ENCODE measurements around the gene RSPH1. TPM values are rescaled to one million over a fixed set of nuclear protein-coding genes. Genes with fewer than 3 reads are reported as not detected.

Gene RSPH1
- total RNA-seq, 1 donor from 2014 or later = not detected

DNA sequence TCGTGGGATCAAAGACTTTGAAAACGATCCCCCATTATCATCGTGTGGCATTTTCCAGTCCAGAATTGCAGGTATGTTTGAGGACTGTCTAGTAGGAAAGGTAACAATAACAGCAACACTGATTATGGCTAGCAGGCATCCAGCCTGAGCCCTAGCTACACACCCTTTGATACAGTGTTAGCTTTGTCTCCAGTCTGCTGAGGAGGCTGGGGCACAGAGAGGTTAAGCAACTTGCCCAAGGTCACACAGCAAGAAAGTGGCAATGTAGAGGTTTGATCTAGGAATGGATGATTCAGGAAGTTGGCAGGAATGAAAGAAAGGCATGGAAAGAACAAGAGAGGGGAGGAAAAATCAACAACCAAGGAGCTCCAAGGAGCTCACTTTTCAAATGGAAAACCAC is 61.1 kb downstream of the RSPH1 start:
- Histone ChIP-seq H3K4me3 (no peak overlapping the region), H3K27me3 (no peaks in the 10 kb centered on the region), H3K4me1 (no peaks in the 10 kb centered on the region), H3K36me3 (no peaks in the 10 kb centered on the region), H3K9me3 (peaks cover 0 to 10% of the 10 kb centered on the region in 2 donors), H3K27ac (no peak overlapping the region)
- TF ChIP-seq, protein P1, sequence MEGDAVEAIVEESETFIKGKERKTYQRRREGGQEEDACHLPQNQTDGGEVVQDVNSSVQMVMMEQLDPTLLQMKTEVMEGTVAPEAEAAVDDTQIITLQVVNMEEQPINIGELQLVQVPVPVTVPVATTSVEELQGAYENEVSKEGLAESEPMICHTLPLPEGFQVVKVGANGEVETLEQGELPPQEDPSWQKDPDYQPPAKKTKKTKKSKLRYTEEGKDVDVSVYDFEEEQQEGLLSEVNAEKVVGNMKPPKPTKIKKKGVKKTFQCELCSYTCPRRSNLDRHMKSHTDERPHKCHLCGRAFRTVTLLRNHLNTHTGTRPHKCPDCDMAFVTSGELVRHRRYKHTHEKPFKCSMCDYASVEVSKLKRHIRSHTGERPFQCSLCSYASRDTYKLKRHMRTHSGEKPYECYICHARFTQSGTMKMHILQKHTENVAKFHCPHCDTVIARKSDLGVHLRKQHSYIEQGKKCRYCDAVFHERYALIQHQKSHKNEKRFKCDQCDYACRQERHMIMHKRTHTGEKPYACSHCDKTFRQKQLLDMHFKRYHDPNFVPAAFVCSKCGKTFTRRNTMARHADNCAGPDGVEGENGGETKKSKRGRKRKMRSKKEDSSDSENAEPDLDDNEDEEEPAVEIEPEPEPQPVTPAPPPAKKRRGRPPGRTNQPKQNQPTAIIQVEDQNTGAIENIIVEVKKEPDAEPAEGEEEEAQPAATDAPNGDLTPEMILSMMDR (IDR thresholded peaks at IDR 0.05) = no peak
- DNase-seq (ENCODE audit: low spot score in 2 of 2) = no peak
- intact Hi-C loops (cut with DNase I) = no loop called here

DNA sequence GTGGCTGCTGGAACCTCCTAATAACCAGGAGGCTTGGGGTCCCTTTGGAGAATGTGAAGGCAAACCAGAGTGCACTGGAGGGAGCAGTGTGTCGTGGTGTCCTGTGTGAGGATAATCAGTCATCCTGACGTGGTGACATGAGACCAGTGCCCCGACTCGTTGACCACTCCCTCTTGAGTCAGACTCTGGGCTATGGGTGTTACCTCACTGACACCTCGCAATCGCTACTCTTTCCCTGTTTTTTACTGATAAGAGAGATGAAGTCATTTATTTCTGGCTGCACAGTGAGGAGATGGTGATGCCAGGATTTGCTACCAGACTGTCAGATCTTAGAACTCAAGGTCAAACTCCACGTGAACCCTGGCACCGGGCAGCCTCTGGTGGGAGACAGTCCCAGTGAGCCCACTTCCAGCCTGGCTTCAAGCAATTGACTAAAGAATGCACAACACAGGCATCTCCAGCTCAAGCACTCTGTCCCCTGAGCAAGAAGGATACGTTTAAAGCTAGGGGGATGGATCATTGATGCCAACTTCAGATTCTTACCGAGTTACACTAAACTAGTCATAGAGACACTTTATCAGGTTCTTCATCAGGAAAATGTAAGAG is 62.0 kb downstream of the RSPH1 start:
- Histone ChIP-seq H3K9me3 (peaks cover 0 to 10% of the 10 kb centered on the region in 2 donors), H3K27ac (no peak overlapping the region), H3K4me1 (no peaks in the 10 kb centered on the region), H3K36me3 (no peaks in the 10 kb centered on the region), H3K4me3 (no peak overlapping the region), H3K27me3 (no peaks in the 10 kb centered on the region)
- intact Hi-C loops (cut with DNase I) = no loop called here
- TF ChIP-seq, protein P1 (IDR thresholded peaks at IDR 0.05) = no peak
- DNase-seq (ENCODE audit: low spot score in 2 of 2) = no peak

DNA sequence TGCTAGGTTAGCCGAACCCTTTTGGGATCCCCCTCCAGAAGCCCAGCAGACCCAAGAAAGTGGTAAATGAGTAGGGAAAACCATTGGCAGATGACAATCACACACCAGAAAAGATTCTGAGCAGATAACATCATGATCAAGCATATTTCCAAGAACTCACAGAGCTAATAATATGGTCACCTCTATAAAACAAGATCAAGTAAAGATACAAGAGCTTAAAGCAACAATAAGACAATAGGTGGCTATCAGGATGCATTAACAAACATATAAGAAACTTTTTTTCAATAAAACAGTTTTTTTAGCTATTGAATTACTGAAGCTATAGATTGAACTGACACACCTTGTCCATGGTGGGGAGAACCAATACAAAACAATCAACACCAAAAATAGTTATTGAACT is 63.3 kb downstream of the RSPH1 start:
- Histone ChIP-seq H3K27me3 (no peaks in the 10 kb centered on the region), H3K27ac (no peak overlapping the region), H3K9me3 (peaks cover 0 to 10% of the 10 kb centered on the region in 2 donors), H3K36me3 (no peaks in the 10 kb centered on the region), H3K4me1 (no peaks in the 10 kb centered on the region), H3K4me3 (no peak overlapping the region)
- TF ChIP-seq, protein P1 (IDR thresholded peaks at IDR 0.05) = no peak
- intact Hi-C loops (cut with DNase I) = no loop called here
- DNase-seq (ENCODE audit: low spot score in 2 of 2) = no peak

DNA sequence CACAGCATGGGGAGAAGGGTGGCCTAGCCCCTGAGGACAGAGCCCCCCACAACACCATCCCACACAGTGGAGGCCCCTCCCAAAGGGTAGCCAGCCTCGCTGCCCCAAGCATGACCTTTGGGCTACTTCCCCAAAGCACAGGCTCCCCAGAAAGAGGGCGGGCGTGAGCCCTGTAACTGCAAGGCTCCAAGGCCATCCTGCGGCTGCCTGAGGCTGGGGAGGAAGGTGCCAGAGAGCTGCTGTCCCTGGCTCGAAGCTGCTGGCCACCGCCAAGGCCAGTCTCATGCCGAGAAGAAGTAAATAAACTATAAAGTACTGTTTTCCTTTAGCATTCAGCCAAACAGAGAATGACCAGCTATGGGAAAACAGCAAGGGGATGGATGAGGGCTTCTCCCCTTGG is 64.8 kb downstream of the RSPH1 start:
- TF ChIP-seq, protein P1 (IDR thresholded peaks at IDR 0.05) = no peak
- H3K27ac ChIP-seq = no peak overlapping the region
- peaks cover 0 to 10% of the 10 kb centered on the region in 2 donors for H3K9me3 ChIP-seq
- DNase-seq (ENCODE audit: low spot score in 2 of 2) = no peak
- intact Hi-C loops (cut with DNase I) = no loop called here
- no peaks in the 10 kb centered on the region for H3K27me3 ChIP-seq
- no peaks in the 10 kb centered on the region for H3K4me1 ChIP-seq
- H3K4me3 ChIP-seq = no peak overlapping the region
- H3K36me3 ChIP-seq = no peaks in the 10 kb centered on the region

DNA sequence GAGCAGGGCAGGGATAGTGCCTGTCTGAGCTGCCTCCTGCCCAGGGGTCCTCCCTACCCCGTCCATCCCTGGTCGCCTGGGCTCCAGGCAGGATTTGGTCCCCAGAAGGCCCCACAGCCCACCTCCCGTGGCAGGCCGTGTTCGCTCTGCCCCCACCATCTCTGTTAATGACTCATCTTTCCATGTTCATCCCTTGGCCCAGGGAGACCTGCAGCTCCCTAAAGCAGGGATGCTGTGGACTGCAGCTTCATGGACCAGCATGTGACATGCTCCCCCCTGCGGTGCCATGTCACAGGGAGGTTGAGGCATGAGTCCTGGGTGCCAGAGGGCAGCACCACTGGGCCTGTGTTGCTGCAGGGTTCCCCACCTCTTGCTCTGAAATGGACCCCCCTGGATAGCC is 65.5 kb downstream of the RSPH1 start:
- no peak overlapping the region for H3K4me3 ChIP-seq
- intact Hi-C loops (cut with DNase I) = no loop called here
- peaks cover 0 to 10% of the 10 kb centered on the region in 2 donors for H3K9me3 ChIP-seq
- H3K4me1 ChIP-seq = no peaks in the 10 kb centered on the region
- no peak overlapping the region for H3K27ac ChIP-seq
- DNase-seq (ENCODE audit: low spot score in 2 of 2) = no peak
- H3K36me3 ChIP-seq = no peaks in the 10 kb centered on the region
- TF ChIP-seq, protein P1 (IDR thresholded peaks at IDR 0.05) = no peak
- H3K27me3 ChIP-seq = no peaks in the 10 kb centered on the region

DNA sequence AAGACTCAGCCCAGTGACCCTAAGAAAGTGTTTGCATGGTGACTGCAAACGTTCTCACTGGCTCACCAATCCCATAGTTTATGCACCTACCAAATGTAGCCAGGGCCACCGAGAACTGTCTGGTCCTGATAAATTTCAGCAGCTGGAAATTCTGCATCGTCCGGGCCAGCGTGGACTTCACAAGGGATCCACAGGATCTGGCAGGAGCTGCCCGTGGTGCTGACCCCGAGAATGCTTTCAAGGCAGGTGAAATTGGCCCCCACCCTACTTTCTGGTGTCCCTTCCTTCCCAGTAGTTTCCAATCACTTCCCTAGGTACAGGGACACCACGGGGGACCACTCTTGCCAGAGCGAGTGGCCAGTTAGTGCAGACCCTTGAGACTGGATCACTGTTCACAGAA is 66.2 kb downstream of the RSPH1 start:
- Histone ChIP-seq H3K27ac (no peak overlapping the region), H3K27me3 (no peaks in the 10 kb centered on the region), H3K4me3 (no peak overlapping the region), H3K9me3 (peaks cover 0 to 10% of the 10 kb centered on the region in 2 donors), H3K36me3 (no peaks in the 10 kb centered on the region), H3K4me1 (no peaks in the 10 kb centered on the region)
- DNase-seq (ENCODE audit: low spot score in 2 of 2) = no peak
- TF ChIP-seq, protein P1 (IDR thresholded peaks at IDR 0.05) = no peak
- intact Hi-C loops (cut with DNase I) = no loop called here
